Stimulated activated naive B cell treated with anti-CD40 and anti-IgM and Interleukin-4, amounts not matched to agents 10 μg/mL and 1 μg/mL and 100 μg/mL, for 72 hours (primary cell): ENCODE results near the gene ARSK.
"Not testable (repeated sequence)": the region's sequence is repeated elsewhere in the genome, so short reads cannot be mapped to it uniquely, and the experiment has no call there.

Source experiments
- ATAC-seq, 2 donors: fragments of 150-1000 bp; cut with Tn5 transposase; replicated peaks; 2 replicates each; pipeline ENCODE4 v1.10.0; 2021; ENCODE audit warnings: moderate library complexity in 1 of 2
- DNase-seq: peaks from one replicate; pipeline ENCODE4 v3.0.0; 2021
- H3K27ac Mint-ChIP-seq: one replicate; pipeline ENCODE4 v1.8.0; 2022; ENCODE audit warnings: mild to moderate bottlenecking, mixed read lengths
- H3K27me3 Mint-ChIP-seq, 2 donors: one replicate each; pipeline ENCODE4 v1.8.0; 2022; ENCODE audit warnings: mixed read lengths in 2 of 2
- H3K36me3 Mint-ChIP-seq, 2 donors: one replicate each; pipeline ENCODE4 v1.8.0; 2022; ENCODE audit warnings: mixed read lengths in 2 of 2, mild to moderate bottlenecking in 1 of 2
- H3K4me1 Mint-ChIP-seq, 2 donors: one replicate each; pipeline ENCODE4 v1.8.0; 2022; ENCODE audit warnings: mixed read lengths in 2 of 2, mild to moderate bottlenecking in 1 of 2
- H3K4me3 Mint-ChIP-seq, 2 donors: one replicate each; pipeline ENCODE4 v1.8.0; 2022; ENCODE audit warnings: mild to moderate bottlenecking in 2 of 2, mixed read lengths in 2 of 2, moderate library complexity in 1 of 2
- H3K9me3 Mint-ChIP-seq, 2 donors: one replicate each; pipeline ENCODE4 v1.8.0; 2022; ENCODE audit warnings: mixed read lengths in 2 of 2, mild to moderate bottlenecking in 1 of 2

Gene ARSK

GRCh38 chr5:95620870-95621838 is 66.3 kb downstream of the ARSK start:
- Mint-ChIP-seq H3K4me1 (peaks cover 13 to 27% of the 10 kb centered on the region in 2 donors), H3K4me3 (peak overlapping the region; percentile 69 to 82), H3K27ac (peak overlapping the region; percentile 60), H3K27me3 (peaks cover 0 to 9% of the 10 kb centered on the region in 2 donors), H3K9me3 (no peaks in the 10 kb centered on the region), H3K36me3 (no peaks in the 10 kb centered on the region)
- ATAC-seq (peak; percentile 50 to 51), DNase-seq (peak; percentile 33)

DNA sequence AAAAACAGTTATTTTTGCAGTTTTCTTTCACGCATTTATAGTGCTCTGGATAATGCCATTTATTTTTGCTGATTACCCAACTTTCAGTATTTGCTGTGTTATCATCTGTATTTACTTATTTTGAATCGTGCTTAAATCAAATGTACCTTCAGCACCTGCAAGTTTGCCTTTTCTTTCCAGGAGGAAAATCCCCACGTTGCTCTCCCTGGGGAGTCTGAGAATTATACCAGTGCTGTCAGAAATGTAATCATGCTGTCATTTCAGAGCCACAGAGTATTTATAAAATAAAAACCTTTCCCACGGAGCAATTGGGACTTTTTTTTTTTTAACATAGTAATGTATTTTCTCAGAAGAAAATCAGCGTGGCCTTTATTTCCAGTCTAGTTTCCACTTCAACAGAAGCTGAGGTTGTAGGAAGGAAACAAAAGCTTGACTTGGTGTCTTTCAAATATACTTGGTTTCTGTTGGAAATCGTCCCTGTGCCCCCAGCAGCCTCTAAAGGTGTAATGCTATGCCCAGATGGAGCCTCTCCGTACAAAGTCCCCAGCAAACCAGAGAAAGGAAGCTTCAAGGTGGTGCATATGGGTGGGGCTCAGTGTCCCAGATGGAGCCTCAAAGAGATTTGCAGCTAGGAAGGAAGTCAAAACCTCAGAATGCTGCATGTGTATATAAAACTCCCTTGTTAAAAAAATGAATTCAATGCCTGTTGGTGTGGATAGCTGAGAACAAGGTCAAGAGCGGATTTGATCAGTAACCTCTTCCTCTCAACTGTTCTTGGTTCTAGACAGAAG is 67.1 kb downstream of the ARSK start:
- DNase-seq (no peak), ATAC-seq (no peak)
- Mint-ChIP-seq H3K9me3 (no peaks in the 10 kb centered on the region), H3K4me3 (peak overlapping the region; percentile 69 to 82), H3K4me1 (peaks cover 13 to 27% of the 10 kb centered on the region in 2 donors), H3K27me3 (peaks cover 0 to 9% of the 10 kb centered on the region in 2 donors), H3K36me3 (no peaks in the 10 kb centered on the region), H3K27ac (peak overlapping the region; percentile 60)

- peaks cover 13 to 27% of the 10 kb centered on the region in 2 donors for H3K4me1 Mint-ChIP-seq
- no peak for ATAC-seq
- no peaks in the 10 kb centered on the region for H3K9me3 Mint-ChIP-seq
- no peak overlapping the region for H3K27ac Mint-ChIP-seq
- no peaks in the 10 kb centered on the region for H3K36me3 Mint-ChIP-seq
- peaks cover 0 to 2% of the 10 kb centered on the region in 2 donors for H3K27me3 Mint-ChIP-seq
- no peak for DNase-seq
- H3K4me3 Mint-ChIP-seq: no peak overlapping the region
Measured at GRCh38 chr5:95623706-95624105, 68.8 kb downstream of the ARSK start.

DNA sequence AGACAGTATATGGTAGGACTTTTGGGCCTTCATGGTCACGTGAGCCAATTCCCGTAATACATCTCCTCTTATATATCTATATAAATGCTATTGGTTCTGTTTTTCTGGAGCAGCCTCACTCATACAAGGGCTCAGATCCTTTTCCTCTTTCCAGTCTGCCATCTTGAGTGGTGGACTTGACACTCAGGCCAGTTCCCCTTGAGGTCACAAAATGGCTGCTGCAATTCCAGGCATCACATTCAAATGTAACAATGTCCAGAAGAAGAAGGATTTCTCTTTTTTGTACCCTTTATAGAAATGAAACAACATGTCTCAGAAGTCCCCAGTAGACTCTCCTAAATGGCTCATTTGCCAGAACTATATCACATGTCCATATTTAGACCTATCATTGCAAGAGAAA is 69.5 kb downstream of the ARSK start:
- ATAC-seq (no peak), DNase-seq (no peak)
- H3K36me3 Mint-ChIP-seq: no peaks in the 10 kb centered on the region
- H3K4me3 Mint-ChIP-seq: no peak overlapping the region
- H3K27me3 Mint-ChIP-seq: no peaks in the 10 kb centered on the region
- H3K27ac Mint-ChIP-seq: no peak overlapping the region
- H3K9me3 Mint-ChIP-seq: no peaks in the 10 kb centered on the region
- H3K4me1 Mint-ChIP-seq: peaks cover 13 to 24% of the 10 kb centered on the region in 2 donors

- ATAC-seq: no peak
- no peak overlapping the region for H3K27ac Mint-ChIP-seq
- H3K36me3 Mint-ChIP-seq: no peaks in the 10 kb centered on the region
- peaks cover 9 to 14% of the 10 kb centered on the region in 2 donors for H3K4me1 Mint-ChIP-seq
- DNase-seq: no peak
- no peak overlapping the region for H3K4me3 Mint-ChIP-seq
- H3K9me3 Mint-ChIP-seq: peaks cover 0 to 2% of the 10 kb centered on the region in 2 donors
- H3K27me3 Mint-ChIP-seq: no peaks in the 10 kb centered on the region
Measured at GRCh38 chr5:95626701-95627100, 71.8 kb downstream of the ARSK start.

GRCh38 chr5:95627971-95628810 is 73.3 kb downstream of the ARSK start:
- no peaks in the 10 kb centered on the region for H3K27me3 Mint-ChIP-seq
- H3K4me1 Mint-ChIP-seq: peaks cover 9 to 12% of the 10 kb centered on the region in 2 donors
- H3K9me3 Mint-ChIP-seq: peaks cover 5 to 8% of the 10 kb centered on the region in 2 donors
- no peak overlapping the region for H3K4me3 Mint-ChIP-seq
- H3K27ac Mint-ChIP-seq: no peak overlapping the region
- ATAC-seq: no peak
- H3K36me3 Mint-ChIP-seq: peaks cover 4 to 5% of the 10 kb centered on the region in 2 donors
- no peak for DNase-seq

- DNase-seq (no peak), ATAC-seq (no peak)
- no peak overlapping the region for H3K4me3 Mint-ChIP-seq
- H3K27me3 Mint-ChIP-seq: no peaks in the 10 kb centered on the region
- H3K4me1 Mint-ChIP-seq: peaks cover 9 to 18% of the 10 kb centered on the region in 2 donors
- H3K9me3 Mint-ChIP-seq: peaks cover 5 to 10% of the 10 kb centered on the region in 2 donors
- H3K36me3 Mint-ChIP-seq: peaks cover 4 to 5% of the 10 kb centered on the region in 2 donors
- no peak overlapping the region for H3K27ac Mint-ChIP-seq
Measured at GRCh38 chr5:95628933-95629332, 74.0 kb downstream of the ARSK start.

GRCh38 chr5:95630394-95630917 is 75.6 kb downstream of the ARSK start:
- no peak overlapping the region for H3K27ac Mint-ChIP-seq
- H3K4me3 Mint-ChIP-seq: no peak overlapping the region
- ATAC-seq (no peak), DNase-seq (no peak)
- H3K4me1 Mint-ChIP-seq: peaks cover 9 to 18% of the 10 kb centered on the region in 2 donors
- peaks cover 4 to 5% of the 10 kb centered on the region in 2 donors for H3K36me3 Mint-ChIP-seq
- no peaks in the 10 kb centered on the region for H3K27me3 Mint-ChIP-seq
- peaks cover 5 to 10% of the 10 kb centered on the region in 2 donors for H3K9me3 Mint-ChIP-seq

DNA sequence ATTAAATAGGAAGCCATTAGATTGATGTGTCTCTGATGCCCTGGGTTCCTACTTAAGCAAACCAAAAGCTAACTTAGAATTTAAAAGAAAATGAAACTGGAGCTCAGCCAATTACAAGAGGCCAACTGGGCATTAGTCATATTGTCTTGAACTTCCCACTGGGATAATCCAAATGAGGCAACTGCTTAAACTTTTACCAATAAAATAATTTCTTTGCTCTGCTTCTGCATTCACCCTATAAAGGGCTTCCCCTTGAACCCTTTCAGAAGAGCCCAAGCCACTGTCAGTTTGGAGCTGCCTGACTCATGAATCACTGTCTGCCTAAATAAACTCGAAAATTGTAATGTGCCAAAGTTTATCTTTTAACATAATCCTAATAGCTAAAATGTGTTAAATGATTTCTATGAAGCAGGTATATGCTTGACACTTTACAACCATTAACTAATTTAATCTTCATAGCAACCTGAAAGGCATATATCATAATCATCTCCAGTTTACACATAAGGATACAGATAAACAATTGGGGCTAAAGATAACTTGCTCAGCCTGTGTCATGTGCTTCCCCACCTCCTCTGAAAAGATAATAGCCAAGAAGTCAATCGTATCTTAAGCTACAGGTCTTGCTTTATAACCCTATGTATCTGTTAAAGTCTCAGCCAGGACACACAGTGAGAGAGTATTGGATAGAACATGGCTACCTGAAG is 76.5 kb downstream of the ARSK start:
- H3K27ac Mint-ChIP-seq: no peak overlapping the region
- peaks cover 9 to 18% of the 10 kb centered on the region in 2 donors for H3K4me1 Mint-ChIP-seq
- DNase-seq (no peak), ATAC-seq (peak in 1 of 2 donors; percentile 7)
- peaks cover 5 to 10% of the 10 kb centered on the region in 2 donors for H3K9me3 Mint-ChIP-seq
- no peaks in the 10 kb centered on the region for H3K27me3 Mint-ChIP-seq
- peaks cover 4 to 5% of the 10 kb centered on the region in 2 donors for H3K36me3 Mint-ChIP-seq
- H3K4me3 Mint-ChIP-seq: no peak overlapping the region

DNA sequence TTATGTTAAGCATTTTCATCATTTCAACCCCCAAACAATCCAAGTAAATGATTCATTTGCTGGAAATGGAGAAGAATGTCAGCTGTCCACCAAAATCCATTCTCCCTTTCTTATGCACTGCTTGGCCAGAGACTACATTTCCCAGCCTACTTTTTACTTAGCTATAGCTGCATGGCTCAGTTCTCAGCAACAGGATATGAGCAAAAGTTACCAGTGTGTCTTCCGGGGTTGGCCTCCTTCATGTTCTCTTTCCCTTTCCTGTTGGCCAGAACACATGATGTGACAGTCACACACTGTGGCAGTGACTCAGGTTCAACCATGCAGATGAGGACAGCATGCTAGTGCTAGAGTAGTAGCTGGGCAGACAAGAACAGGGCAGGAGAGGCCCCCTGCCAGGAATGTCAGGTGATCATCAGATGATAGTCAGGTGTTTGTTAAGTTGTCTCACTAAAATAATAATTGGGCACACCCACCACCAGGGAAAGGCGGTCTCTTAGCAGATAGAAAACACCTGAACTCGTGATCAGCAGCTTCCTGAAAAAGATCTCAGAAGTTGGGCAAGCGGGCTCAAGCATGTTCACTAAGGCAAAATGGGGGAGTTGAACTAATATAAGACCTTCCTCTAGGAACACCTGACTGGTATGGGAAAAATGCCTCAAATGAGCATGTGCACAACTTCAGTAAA is 77.2 kb downstream of the ARSK start:
- no peaks in the 10 kb centered on the region for H3K27me3 Mint-ChIP-seq
- peak overlapping the region in 1 of 2 donors; percentile 44 for H3K4me3 Mint-ChIP-seq
- ATAC-seq (peak; percentile 98 to 99), DNase-seq (peak; percentile 47)
- H3K4me1 Mint-ChIP-seq: peaks cover 9 to 18% of the 10 kb centered on the region in 2 donors
- peaks cover 5 to 10% of the 10 kb centered on the region in 2 donors for H3K9me3 Mint-ChIP-seq
- H3K36me3 Mint-ChIP-seq: peaks cover 4 to 5% of the 10 kb centered on the region in 2 donors
- peak overlapping the region; percentile 95 for H3K27ac Mint-ChIP-seq

- not testable (repeated sequence) for H3K27ac Mint-ChIP-seq, ATAC-seq, H3K36me3 Mint-ChIP-seq, H3K4me3 Mint-ChIP-seq, H3K9me3 Mint-ChIP-seq, H3K27me3 Mint-ChIP-seq, DNase-seq
- H3K4me1 Mint-ChIP-seq: peaks cover 9 to 18% of the 10 kb centered on the region in 2 donors
Measured at GRCh38 chr5:95632942-95633341, 78.0 kb downstream of the ARSK start.

GRCh38 chr5:95633671-95634070 is 78.8 kb downstream of the ARSK start:
- Mint-ChIP-seq H3K4me1 (peaks cover 9 to 18% of the 10 kb centered on the region in 2 donors), H3K36me3 (peaks cover 4 to 5% of the 10 kb centered on the region in 2 donors), H3K27me3 (peaks cover 0 to 4% of the 10 kb centered on the region in 2 donors), H3K4me3 (no peak overlapping the region), H3K9me3 (peaks cover 5 to 10% of the 10 kb centered on the region in 2 donors), H3K27ac (no peak overlapping the region)
- ATAC-seq (no peak), DNase-seq (no peak)
